IMR-90 (cell line): Measurements from ENCODE around the gene NUBPL. TPM values are rescaled to one million over a fixed set of nuclear protein-coding genes. Genes with fewer than 3 reads are reported as not detected.

Experiments
- ATAC-seq: fragments of 200-7000 bp; cut with Tn5 transposase; 2 replicates; pipeline ENCODE4 v1.9.1; 2020; ENCODE audit warnings: low read depth, mild to moderate bottlenecking, moderate library complexity
- BruUV-seq: library from RNA; stranded (reverse); fragments of 400-500 nt; replicated peaks from 2 replicates; lab custom pipeline; 2021; lab: Mats Ljungman, UMichigan
- CTCF ChIA-PET: fragments of 300-600 bp; formaldehyde crosslinking; extraction: SDS; loops from one replicate; lab custom pipeline; 2021; ENCODE audit warnings: antibody characterized with exemption; lab: Yijun Ruan, JAX
- POLR2A ChIA-PET: fragments of 300-600 bp; sonication (Branson Sonifier 250); formaldehyde crosslinking; loops from one replicate; lab custom pipeline; 2022; ENCODE audit warnings: antibody characterized with exemption; ENCODE audit not compliant: unreplicated experiment; lab: Charles Lee
- DNase-seq: peaks from one replicate; pipeline ENCODE4 v3.0.0; 2013
- H2AFZ ChIP-seq: replicated peaks from 2 replicates; pipeline ENCODE3; 2013; ENCODE audit warnings: low read length, mild to moderate bottlenecking; ENCODE audit not compliant: poor library complexity
- H2AK5ac ChIP-seq: 2 replicates; pipeline ENCODE4 v1.6.1; 2013; ENCODE audit warnings: low read depth, low read length, inconsistent platforms
- H2AK9ac ChIP-seq: replicated peaks from 2 replicates; pipeline ENCODE3; 2013; ENCODE audit warnings: mild to moderate bottlenecking, low read depth, low read length, moderate library complexity; ENCODE audit not compliant: poor library complexity
- H2BK120ac ChIP-seq: 2 replicates; pipeline ENCODE4 v1.6.1; 2013; ENCODE audit warnings: low read depth, low read length, inconsistent platforms
- H2BK15ac ChIP-seq: 3 replicates; pipeline ENCODE4 v1.6.1; 2013; ENCODE audit warnings: low read depth, low read length, inconsistent platforms
- H2BK20ac ChIP-seq: 2 replicates; pipeline ENCODE4 v1.6.1; 2013; ENCODE audit warnings: low read depth, mild to moderate bottlenecking, inconsistent platforms, low read length, moderate library complexity
- H2BK5ac ChIP-seq: 2 replicates; pipeline ENCODE4 v1.6.1; 2013; ENCODE audit warnings: mild to moderate bottlenecking, low read depth, low read length, inconsistent platforms; ENCODE audit not compliant: poor library complexity, severe bottlenecking
- H3K14ac ChIP-seq: replicated peaks from 2 replicates; pipeline ENCODE4 v1.6.1; 2013; ENCODE audit warnings: low read depth, low read length, inconsistent platforms
- H3K18ac ChIP-seq: 2 replicates; pipeline ENCODE4 v1.6.1; 2013; ENCODE audit warnings: low read depth, low read length, control low read depth
- H3K23ac ChIP-seq: 2 replicates; pipeline ENCODE4 v1.6.1; 2013; ENCODE audit warnings: low read depth, low read length, inconsistent platforms
- H3K27ac ChIP-seq: 2 replicates; pipeline ENCODE4 v1.5.1; 2013; ENCODE audit warnings: mild to moderate bottlenecking, control low read depth, low read length; ENCODE audit not compliant: insufficient read depth
- H3K27me3 ChIP-seq: 2 replicates; pipeline ENCODE4 v1.6.1; 2013; ENCODE audit warnings: low read length; ENCODE audit not compliant: control insufficient read depth, insufficient read depth
- H3K36me3 ChIP-seq: 2 replicates; pipeline ENCODE4 v1.6.1; 2013; ENCODE audit warnings: low read length, mixed read lengths; ENCODE audit not compliant: control insufficient read depth, insufficient read depth
- H3K4ac ChIP-seq: 2 replicates; pipeline ENCODE4 v1.6.1; 2013; ENCODE audit warnings: low read depth, low read length, inconsistent platforms
- H3K4me1 ChIP-seq: 2 replicates; pipeline ENCODE4 v1.6.1; 2013; ENCODE audit warnings: low read length, mixed read lengths; ENCODE audit not compliant: control insufficient read depth, insufficient read depth
- H3K4me2 ChIP-seq: 2 replicates; pipeline ENCODE4 v1.6.1; 2013; ENCODE audit warnings: low read depth, mild to moderate bottlenecking, control low read depth, low read length, moderate library complexity
- H3K4me3 ChIP-seq: 2 replicates; pipeline ENCODE4 v1.5.1; 2013; ENCODE audit warnings: low read depth, mild to moderate bottlenecking, control low read depth, low read length, moderate library complexity; ENCODE audit not compliant: insufficient read depth
- H3K56ac ChIP-seq: 2 replicates; pipeline ENCODE4 v1.6.1; 2013; ENCODE audit warnings: low read length, inconsistent platforms; ENCODE audit not compliant: insufficient read depth; ENCODE audit errors: extremely low read depth
- H3K79me1 ChIP-seq, 2 experiments: 2 replicates each; pipeline ENCODE4 v1.6.1; 2013; ENCODE audit warnings: low read length in 2 of 2, inconsistent platforms in 1 of 2, low read depth in 1 of 2
- H3K9ac ChIP-seq: 2 replicates; pipeline ENCODE4 v1.6.1; 2013; ENCODE audit warnings: low read depth, low read length, control low read depth
- H3K9me1 ChIP-seq: 2 replicates; pipeline ENCODE4 v1.6.1; 2013; ENCODE audit warnings: low read length, inconsistent platforms; ENCODE audit not compliant: insufficient read depth
- H3K9me3 ChIP-seq: 2 replicates; pipeline ENCODE4 v1.6.1; 2013; ENCODE audit warnings: low read length; ENCODE audit not compliant: control insufficient read depth, insufficient read depth
- H4K20me1 ChIP-seq: 2 replicates; pipeline ENCODE4 v1.6.1; 2013; ENCODE audit warnings: low read length, inconsistent platforms; ENCODE audit not compliant: insufficient read depth
- H4K5ac ChIP-seq: 2 replicates; pipeline ENCODE4 v1.6.1; 2013; ENCODE audit warnings: mild to moderate bottlenecking, low read depth, low read length, control low read depth
- H4K8ac ChIP-seq, 2 experiments: 2 replicates each; pipeline ENCODE4 v1.6.1; 2013; ENCODE audit warnings: low read depth in 2 of 2, low read length in 2 of 2, control low read depth in 1 of 2, inconsistent platforms in 1 of 2
- H4K91ac ChIP-seq: 2 replicates; pipeline ENCODE4 v1.6.1; 2013; ENCODE audit warnings: low read depth, low read length, inconsistent platforms; ENCODE audit not compliant: insufficient read depth
- BHLHE40 ChIP-seq: fragments of 150-350 bp; IDR thresholded peaks from 2 replicates; pipeline ENCODE4 v1.6.1; 2016; ENCODE audit warnings: mild to moderate bottlenecking, low read depth, low read length
- CEBPB ChIP-seq: IDR thresholded peaks from 2 replicates; pipeline ENCODE4 v1.6.1; 2012; ENCODE audit warnings: low read depth, low read length, improper control_type of control experiment
- CHD1 ChIP-seq: IDR thresholded peaks from 2 replicates; pipeline ENCODE4 v1.6.1; 2012; ENCODE audit warnings: low read depth, low read length, improper control_type of control experiment
- FOS ChIP-seq: fragments of 150-350 bp; IDR thresholded peaks from 2 replicates; pipeline ENCODE4 v1.6.1; 2016; ENCODE audit warnings: low read depth, low read length
- MAFK ChIP-seq: IDR thresholded peaks from 2 replicates; pipeline ENCODE4 v1.6.1; 2012; ENCODE audit warnings: low read depth, low read length, improper control_type of control experiment
- MAZ ChIP-seq: IDR thresholded peaks from 2 replicates; pipeline ENCODE4 v1.6.1; 2012; ENCODE audit warnings: low read depth, mild to moderate bottlenecking, low read length, improper control_type of control experiment, moderate library complexity, borderline replicate concordance
- MXI1 ChIP-seq: IDR thresholded peaks from 2 replicates; pipeline ENCODE4 v1.6.1; 2012; ENCODE audit warnings: low read depth, mild to moderate bottlenecking, low read length, moderate library complexity, borderline replicate concordance
- NFE2L2 ChIP-seq: fragments of 150-350 bp; IDR thresholded peaks from 2 replicates; pipeline ENCODE4 v1.6.1; 2016; ENCODE audit warnings: low read depth, mild to moderate bottlenecking, low read length
- POLR2A ChIP-seq: IDR thresholded peaks from 2 replicates; pipeline ENCODE4 v1.6.1; 2012; ENCODE audit warnings: mild to moderate bottlenecking, low read depth, low read length
- RAD21 ChIP-seq: IDR thresholded peaks from 2 replicates; pipeline ENCODE4 v1.6.1; 2012; ENCODE audit warnings: low read length, improper control_type of control experiment
- RCOR1 ChIP-seq: IDR thresholded peaks from 2 replicates; pipeline ENCODE4 v1.6.1; 2012; ENCODE audit warnings: mild to moderate bottlenecking, low read length, improper control_type of control experiment; ENCODE audit not compliant: insufficient replicate concordance
- RFX5 ChIP-seq: IDR thresholded peaks from 2 replicates; pipeline ENCODE4 v1.8.0; 2012; ENCODE audit warnings: low read depth, mild to moderate bottlenecking, low read length, moderate library complexity
- SMC3 ChIP-seq: fragments of 150-350 bp; IDR thresholded peaks from 2 replicates; pipeline ENCODE4 v1.6.1; 2016; ENCODE audit warnings: low read depth, mild to moderate bottlenecking, antibody characterized with exemption, low read length, moderate library complexity
- WGBS, 2 experiments: methylation state at CpG; one replicate each; pipeline versions ENCODE4 v1.1.5 to v1.1.7; 2013; ENCODE audit warnings: missing lambda C conversion rate in 2 of 2; ENCODE audit not compliant: insufficient read length in 1 of 2; ENCODE audit errors: extremely low coverage in 2 of 2; 5-methylcytosine and 5-hydroxymethylcytosine counted together
- dilution Hi-C: fragments of 300-500 bp; cut with HindIII; formaldehyde crosslinking; loops from one replicate; pipeline ENCODE4 v1.14.3; 2018; ENCODE audit warnings: low sequenced_read_pairs; ENCODE audit not compliant: unreplicated experiment
- in situ Hi-C: fragments of 300-500 bp; cut with MboI; formaldehyde crosslinking; loops from 3 replicates; pipeline ENCODE4 v1.14.3; 2019; ENCODE audit warnings: low sequenced_read_pairs, inconsistent platforms, mixed read lengths
- intact Hi-C: fragments of 100-400 bp; cut with micrococcal nuclease; formaldehyde crosslinking; loops from 2 replicates; pipeline ENCODE4 v1.10.0; 2022
- polyA plus RNA-seq, 3 experiments: library from polyadenylated mRNA; depleted of rRNA; stranded (reverse); fragments of >200 nt; gene quantifications; 2 replicates each; pipeline ENCODE4 v1.2.3, GENCODE V29; 2012; ENCODE audit warnings: low replicate concordance in 1 of 3
- total RNA-seq: library from RNA; depleted of rRNA; stranded (reverse); fragments of >200 nt; gene quantifications from 2 replicates; pipeline ENCODE4 v1.2.3, GENCODE V29; 2012
- TF ChIP-seq, protein P1 (sequence below): fragments of 150-350 bp; IDR thresholded peaks from 2 replicates; pipeline ENCODE4 v1.6.1; 2017; ENCODE audit warnings: mild to moderate bottlenecking, antibody characterized with exemption, low read length, low read depth
- TF ChIP-seq, protein P2 (sequence below): conservative IDR thresholded peaks from 2 replicates; pipeline ENCODE4 v1.5.1; 2012; ENCODE audit warnings: mild to moderate bottlenecking, low read depth, low read length, improper control_type of control experiment
- TF ChIP-seq, protein P3 (sequence below): fragments of 150-350 bp; IDR thresholded peaks from 2 replicates; pipeline ENCODE4 v1.6.1; 2016; ENCODE audit warnings: low read depth, mild to moderate bottlenecking, low read length, moderate library complexity, borderline replicate concordance

Gene NUBPL
- total and polyA plus RNA-seq, 2 of the 4 experiments (the other 2 are of a cell fraction): 5.4 to 11.5 TPM

GRCh38 chr14:31578792-31579501 lies 17.7 kb downstream of the NUBPL start:
- H4K8ac ChIP-seq: no peak overlapping the region
- BruUV-seq: no TSS peak
- TF ChIP-seq, protein P1, sequence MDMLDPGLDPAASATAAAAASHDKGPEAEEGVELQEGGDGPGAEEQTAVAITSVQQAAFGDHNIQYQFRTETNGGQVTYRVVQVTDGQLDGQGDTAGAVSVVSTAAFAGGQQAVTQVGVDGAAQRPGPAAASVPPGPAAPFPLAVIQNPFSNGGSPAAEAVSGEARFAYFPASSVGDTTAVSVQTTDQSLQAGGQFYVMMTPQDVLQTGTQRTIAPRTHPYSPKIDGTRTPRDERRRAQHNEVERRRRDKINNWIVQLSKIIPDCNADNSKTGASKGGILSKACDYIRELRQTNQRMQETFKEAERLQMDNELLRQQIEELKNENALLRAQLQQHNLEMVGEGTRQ: no peak
- no peak for TF ChIP-seq MAZ
- TF ChIP-seq RFX5: no peak
- no peak for TF ChIP-seq SMC3
- no peak for TF ChIP-seq BHLHE40
- no peak for TF ChIP-seq CEBPB
- TF ChIP-seq MAFK: no peak
- no peak for TF ChIP-seq POLR2A
- TF ChIP-seq, protein P2, sequence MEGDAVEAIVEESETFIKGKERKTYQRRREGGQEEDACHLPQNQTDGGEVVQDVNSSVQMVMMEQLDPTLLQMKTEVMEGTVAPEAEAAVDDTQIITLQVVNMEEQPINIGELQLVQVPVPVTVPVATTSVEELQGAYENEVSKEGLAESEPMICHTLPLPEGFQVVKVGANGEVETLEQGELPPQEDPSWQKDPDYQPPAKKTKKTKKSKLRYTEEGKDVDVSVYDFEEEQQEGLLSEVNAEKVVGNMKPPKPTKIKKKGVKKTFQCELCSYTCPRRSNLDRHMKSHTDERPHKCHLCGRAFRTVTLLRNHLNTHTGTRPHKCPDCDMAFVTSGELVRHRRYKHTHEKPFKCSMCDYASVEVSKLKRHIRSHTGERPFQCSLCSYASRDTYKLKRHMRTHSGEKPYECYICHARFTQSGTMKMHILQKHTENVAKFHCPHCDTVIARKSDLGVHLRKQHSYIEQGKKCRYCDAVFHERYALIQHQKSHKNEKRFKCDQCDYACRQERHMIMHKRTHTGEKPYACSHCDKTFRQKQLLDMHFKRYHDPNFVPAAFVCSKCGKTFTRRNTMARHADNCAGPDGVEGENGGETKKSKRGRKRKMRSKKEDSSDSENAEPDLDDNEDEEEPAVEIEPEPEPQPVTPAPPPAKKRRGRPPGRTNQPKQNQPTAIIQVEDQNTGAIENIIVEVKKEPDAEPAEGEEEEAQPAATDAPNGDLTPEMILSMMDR: no peak
- TF ChIP-seq CHD1: no peak
- TF ChIP-seq RCOR1: no peak
- no peak for TF ChIP-seq NFE2L2
- no peak for TF ChIP-seq RAD21
- TF ChIP-seq FOS: no peak
- TF ChIP-seq MXI1: no peak
- TF ChIP-seq, protein P3, sequence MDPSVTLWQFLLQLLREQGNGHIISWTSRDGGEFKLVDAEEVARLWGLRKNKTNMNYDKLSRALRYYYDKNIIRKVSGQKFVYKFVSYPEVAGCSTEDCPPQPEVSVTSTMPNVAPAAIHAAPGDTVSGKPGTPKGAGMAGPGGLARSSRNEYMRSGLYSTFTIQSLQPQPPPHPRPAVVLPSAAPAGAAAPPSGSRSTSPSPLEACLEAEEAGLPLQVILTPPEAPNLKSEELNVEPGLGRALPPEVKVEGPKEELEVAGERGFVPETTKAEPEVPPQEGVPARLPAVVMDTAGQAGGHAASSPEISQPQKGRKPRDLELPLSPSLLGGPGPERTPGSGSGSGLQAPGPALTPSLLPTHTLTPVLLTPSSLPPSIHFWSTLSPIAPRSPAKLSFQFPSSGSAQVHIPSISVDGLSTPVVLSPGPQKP: no peak
- no peak overlapping the region for H3K4ac ChIP-seq
- H3K14ac ChIP-seq: no peak overlapping the region
- no peak overlapping the region for H2BK15ac ChIP-seq
- H3K27me3 ChIP-seq: no peaks in the 10 kb centered on the region
- intact Hi-C loops: no loop called here
- no peak overlapping the region for H4K91ac ChIP-seq
- no peaks in the 10 kb centered on the region for H4K20me1 ChIP-seq
- ChIA-PET CTCF (no interaction called here), POLR2A (interaction anchor here (0.5 kb wide), 1 partner anchor 391 kb away, joined by 8 read pairs; no protein-coding TSS in a partner anchor)
- 60% methylated on average over 2 of the region's 7 CpGs; no CpG with 5 or more reads in 1 of the 2 experiments for WGBS, 2 experiments
- ATAC-seq: no peak
- no peak overlapping the region for H4K5ac ChIP-seq
- H2BK5ac ChIP-seq: no peak overlapping the region
- no peak overlapping the region for H3K18ac ChIP-seq
- H3K4me3 ChIP-seq: no peak overlapping the region
- no peak overlapping the region for H3K23ac ChIP-seq
- H3K36me3 ChIP-seq: no peaks in the 10 kb centered on the region
- H2BK20ac ChIP-seq: no peak overlapping the region
- H3K79me1 ChIP-seq: no peaks in the 10 kb centered on the region
- H3K9me1 ChIP-seq: no peaks in the 10 kb centered on the region; the same call in 1 of the 2 replicates
- H3K9ac ChIP-seq: no peak overlapping the region
- H2AFZ ChIP-seq: no peak overlapping the region
- H3K56ac ChIP-seq: no peak overlapping the region
- H3K27ac ChIP-seq: no peak overlapping the region
- H2AK9ac ChIP-seq: no peak overlapping the region
- no peak overlapping the region for H3K4me2 ChIP-seq
- in situ Hi-C loops: no loop called here
- dilution Hi-C loops: no loop called here
- no peak overlapping the region for H2AK5ac ChIP-seq
- no peak overlapping the region for H2BK120ac ChIP-seq
- DNase-seq: no peak
- 0 out of 2 replicates have a peak, but pooled peaks cover 2% of the 10 kb centered on the region for H3K4me1 ChIP-seq
- no peaks in the 10 kb centered on the region for H3K9me3 ChIP-seq
